ENCODE results near the gene KDM7A.
"Not testable (repeated sequence)": the region's sequence is repeated elsewhere in the genome, so short reads cannot be mapped to it uniquely, and the experiment has no call there.

The KDM7A gene

GRCh38 chr7:140200061-140200989, 23.5 kb upstream of the KDM7A start:
- DNase-seq, result no peak

GRCh38 chr7:140197938-140198337, 21.2 kb upstream of the KDM7A start:
- DNase-seq, result no peak

GRCh38 chr7:140197218-140197890, 20.6 kb upstream of the KDM7A start:
- no peak for DNase-seq

GRCh38 chr7:140196361-140197217, 19.8 kb upstream of the KDM7A start:
- no peak for DNase-seq

- peak; percentile 35 for DNase-seq
Observed at GRCh38 chr7:140195859-140196258, 19.1 kb upstream of the KDM7A start.

GRCh38 chr7:140192620-140193019, 15.8 kb upstream of the KDM7A start:
- no peak for DNase-seq

GRCh38 chr7:140192176-140192575, 15.4 kb upstream of the KDM7A start:
- DNase-seq, result no peak

- DNase-seq, result no peak
Observed at GRCh38 chr7:140190588-140190987, 13.8 kb upstream of the KDM7A start.

GRCh38 chr7:140189917-140190316, 13.1 kb upstream of the KDM7A start:
- no peak for DNase-seq

GRCh38 chr7:140182917-140183316, 6.1 kb upstream of the KDM7A start:
- DNase-seq, result no peak

- DNase-seq, result no peak
Observed at GRCh38 chr7:140179339-140179738, 2.6 kb upstream of the KDM7A start.

GRCh38 chr7:140176122-140176701, 571 bp downstream of the KDM7A start:
- DNase-seq, result no peak

GRCh38 chr7:140175221-140176121, 1.3 kb downstream of the KDM7A start:
- DNase-seq, result peak; percentile 97

GRCh38 chr7:140174217-140174616, 2.6 kb downstream of the KDM7A start:
- no peak for DNase-seq

- no peak for DNase-seq
Observed at GRCh38 chr7:140170375-140170774, 6.4 kb downstream of the KDM7A start.

- DNase-seq, result peak; percentile 26
Observed at GRCh38 chr7:140168816-140169215, 8.0 kb downstream of the KDM7A start.

GRCh38 chr7:140165422-140165821, 11.4 kb downstream of the KDM7A start:
- DNase-seq, result peak; percentile 43

- not testable (repeated sequence) for DNase-seq
Observed at GRCh38 chr7:140162081-140162480, 14.7 kb downstream of the KDM7A start.

- DNase-seq, result no peak
Observed at GRCh38 chr7:140161047-140161446, 15.7 kb downstream of the KDM7A start.

GRCh38 chr7:140160308-140160707, 16.5 kb downstream of the KDM7A start:
- DNase-seq, result no peak

- no peak for DNase-seq
Observed at GRCh38 chr7:140159497-140159896, 17.3 kb downstream of the KDM7A start.
